Epithelial cell of esophagus (primary cell): ENCODE results near the gene HOXB13.

Source experiments
- DNase-seq: peaks from one replicate; pipeline ENCODE4 v3.0.0; 2010; ENCODE audit warnings: low read depth
- H3K4me3 ChIP-seq: 2 replicates; pipeline ENCODE4 v1.5.1; 2011; ENCODE audit warnings: mild to moderate bottlenecking, low read length, control low read depth
- TF ChIP-seq, protein P1 (sequence below): IDR thresholded peaks from 2 replicates; pipeline ENCODE4 v1.5.1; 2011; ENCODE audit warnings: low read depth, mild to moderate bottlenecking, low read length, control low read depth, inconsistent platforms; ENCODE audit not compliant: insufficient read depth; ENCODE audit errors: missing control alignments

Gene HOXB13

DNA sequence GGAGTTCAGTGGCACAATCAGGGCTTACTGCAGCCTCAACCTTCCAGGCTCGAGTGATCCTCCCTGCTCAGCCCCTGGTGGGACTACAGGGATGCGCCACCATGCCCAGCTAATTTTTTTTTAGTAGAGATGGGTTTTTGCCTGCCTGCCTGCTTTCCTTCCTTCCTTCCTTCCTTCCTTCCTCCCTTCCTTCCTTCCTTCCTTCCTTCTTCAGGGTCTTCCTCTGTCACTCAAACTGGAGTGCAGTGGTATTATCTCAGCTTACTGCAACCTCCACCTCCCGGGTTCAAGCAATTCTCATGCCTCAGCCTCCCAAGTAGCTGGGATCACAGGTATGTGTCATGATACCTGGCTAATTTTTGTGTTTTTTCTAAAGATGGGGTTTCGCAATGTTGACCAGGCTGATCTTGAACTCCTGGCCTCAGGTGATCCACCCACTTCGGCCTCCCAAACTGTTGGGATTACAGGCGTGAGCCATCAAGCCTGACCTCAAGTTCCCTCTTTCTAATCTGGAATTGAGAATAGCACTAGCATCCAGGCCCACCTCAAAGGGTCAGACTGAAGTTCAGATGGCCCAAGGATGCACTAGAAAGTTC lies 51.5 kb downstream of the HOXB13 start:
- no peak for DNase-seq
- TF ChIP-seq, protein P1, sequence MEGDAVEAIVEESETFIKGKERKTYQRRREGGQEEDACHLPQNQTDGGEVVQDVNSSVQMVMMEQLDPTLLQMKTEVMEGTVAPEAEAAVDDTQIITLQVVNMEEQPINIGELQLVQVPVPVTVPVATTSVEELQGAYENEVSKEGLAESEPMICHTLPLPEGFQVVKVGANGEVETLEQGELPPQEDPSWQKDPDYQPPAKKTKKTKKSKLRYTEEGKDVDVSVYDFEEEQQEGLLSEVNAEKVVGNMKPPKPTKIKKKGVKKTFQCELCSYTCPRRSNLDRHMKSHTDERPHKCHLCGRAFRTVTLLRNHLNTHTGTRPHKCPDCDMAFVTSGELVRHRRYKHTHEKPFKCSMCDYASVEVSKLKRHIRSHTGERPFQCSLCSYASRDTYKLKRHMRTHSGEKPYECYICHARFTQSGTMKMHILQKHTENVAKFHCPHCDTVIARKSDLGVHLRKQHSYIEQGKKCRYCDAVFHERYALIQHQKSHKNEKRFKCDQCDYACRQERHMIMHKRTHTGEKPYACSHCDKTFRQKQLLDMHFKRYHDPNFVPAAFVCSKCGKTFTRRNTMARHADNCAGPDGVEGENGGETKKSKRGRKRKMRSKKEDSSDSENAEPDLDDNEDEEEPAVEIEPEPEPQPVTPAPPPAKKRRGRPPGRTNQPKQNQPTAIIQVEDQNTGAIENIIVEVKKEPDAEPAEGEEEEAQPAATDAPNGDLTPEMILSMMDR: no peak

More for the DNA sequence above, 51.5 kb downstream of the HOXB13 start:
- H3K4me3 ChIP-seq: no peak overlapping the region
